Activated gamma-delta T cell treated with Interleukin-2 at 50 U/mL for 16 hours (primary cell): ENCODE results near the gene SCARB1.

Source experiments
- DNase-seq: peaks from one replicate; pipeline ENCODE4 v3.0.0-alpha.2; 2020

Gene SCARB1

DNA sequence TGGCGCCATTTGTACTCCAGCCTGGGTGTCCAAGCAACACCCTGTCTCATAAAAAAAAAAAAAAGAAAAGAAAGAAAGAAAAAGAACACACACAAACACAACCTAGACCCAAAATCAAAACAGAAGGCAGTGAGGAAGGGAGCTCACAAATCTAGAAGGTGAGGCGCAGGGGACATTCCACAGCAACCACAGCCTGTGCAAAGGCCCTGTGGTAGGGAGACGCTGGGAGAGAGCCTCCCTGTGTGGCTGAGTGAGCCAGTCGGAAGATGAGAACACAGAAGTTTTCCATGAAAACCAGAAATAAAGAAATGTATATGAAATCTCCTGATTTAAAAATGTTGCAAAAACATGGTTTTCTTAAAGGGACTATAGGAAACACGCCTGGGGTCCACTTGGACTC lies 44.6 kb downstream of the SCARB1 start:
- no peak for DNase-seq

DNA sequence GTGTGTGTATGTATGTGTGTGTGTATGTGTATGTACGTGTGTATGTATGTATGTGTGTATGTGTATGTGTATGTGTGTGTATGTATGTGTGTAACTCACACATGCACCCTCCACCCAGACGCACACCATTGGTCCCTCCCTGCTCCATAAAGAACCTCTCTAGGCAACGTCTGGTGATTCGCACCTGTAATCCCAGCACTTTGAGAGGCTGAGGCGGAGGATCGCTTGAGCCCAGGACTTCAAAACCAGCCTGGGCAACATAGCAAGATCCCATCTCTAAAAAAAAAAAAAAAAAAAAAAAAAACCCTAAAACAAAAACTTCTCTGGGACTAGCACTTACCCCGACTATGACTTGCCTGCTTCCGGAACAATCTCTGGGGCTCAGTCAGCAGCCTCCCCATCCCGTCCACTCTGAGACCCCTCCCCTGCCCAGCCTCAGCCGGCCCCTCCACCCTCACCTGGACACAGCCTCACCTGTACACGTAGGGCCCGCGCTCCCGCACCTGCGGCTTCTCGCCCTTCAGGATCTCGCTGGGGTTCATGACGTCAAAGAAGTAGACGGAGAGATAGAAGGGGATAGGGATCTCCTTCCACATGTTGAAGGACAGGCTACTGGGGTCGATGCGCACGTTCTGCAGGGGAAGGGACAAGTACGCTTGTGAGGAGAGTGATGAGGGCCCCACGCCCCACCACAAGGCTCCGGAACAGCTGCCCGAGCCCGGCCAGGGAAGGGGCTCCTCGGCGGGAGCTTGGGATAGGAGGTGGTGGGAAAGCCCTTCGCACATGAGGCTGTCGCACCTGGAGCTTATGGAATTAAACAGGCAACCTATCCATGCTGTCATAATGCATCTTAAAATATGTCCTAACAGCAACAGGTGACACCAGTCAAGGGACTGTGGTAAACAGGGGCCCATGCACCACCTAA lies 46.3 kb downstream of the SCARB1 start:
- no peak for DNase-seq

DNA sequence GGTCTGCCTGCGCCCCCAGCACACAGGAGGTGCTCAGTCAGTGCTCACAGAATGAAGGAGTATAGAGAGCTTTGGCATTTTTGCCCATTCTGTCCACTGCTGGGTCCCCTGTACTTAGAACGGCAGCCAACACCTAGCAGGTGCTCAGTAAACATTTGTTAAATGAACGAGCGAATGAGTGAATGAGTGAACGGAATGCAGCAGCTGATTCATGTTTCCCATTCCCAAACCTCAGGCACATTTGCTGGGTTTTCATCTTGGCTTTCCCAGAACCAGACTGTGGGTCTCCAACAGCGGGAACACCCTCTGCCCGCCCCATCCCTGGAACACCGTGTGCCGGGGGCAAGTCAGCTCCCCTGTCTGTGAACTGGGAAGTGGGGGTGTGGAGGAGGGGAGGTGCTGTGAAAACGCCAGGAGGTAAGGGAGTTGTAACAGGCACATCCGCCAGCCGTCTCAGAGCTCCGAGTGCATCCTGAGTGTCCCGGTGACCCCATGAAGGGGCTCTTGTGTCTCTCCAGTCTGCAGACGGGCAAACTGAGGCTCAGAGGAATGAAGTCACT lies 47.3 kb downstream of the SCARB1 start:
- no peak for DNase-seq

DNA sequence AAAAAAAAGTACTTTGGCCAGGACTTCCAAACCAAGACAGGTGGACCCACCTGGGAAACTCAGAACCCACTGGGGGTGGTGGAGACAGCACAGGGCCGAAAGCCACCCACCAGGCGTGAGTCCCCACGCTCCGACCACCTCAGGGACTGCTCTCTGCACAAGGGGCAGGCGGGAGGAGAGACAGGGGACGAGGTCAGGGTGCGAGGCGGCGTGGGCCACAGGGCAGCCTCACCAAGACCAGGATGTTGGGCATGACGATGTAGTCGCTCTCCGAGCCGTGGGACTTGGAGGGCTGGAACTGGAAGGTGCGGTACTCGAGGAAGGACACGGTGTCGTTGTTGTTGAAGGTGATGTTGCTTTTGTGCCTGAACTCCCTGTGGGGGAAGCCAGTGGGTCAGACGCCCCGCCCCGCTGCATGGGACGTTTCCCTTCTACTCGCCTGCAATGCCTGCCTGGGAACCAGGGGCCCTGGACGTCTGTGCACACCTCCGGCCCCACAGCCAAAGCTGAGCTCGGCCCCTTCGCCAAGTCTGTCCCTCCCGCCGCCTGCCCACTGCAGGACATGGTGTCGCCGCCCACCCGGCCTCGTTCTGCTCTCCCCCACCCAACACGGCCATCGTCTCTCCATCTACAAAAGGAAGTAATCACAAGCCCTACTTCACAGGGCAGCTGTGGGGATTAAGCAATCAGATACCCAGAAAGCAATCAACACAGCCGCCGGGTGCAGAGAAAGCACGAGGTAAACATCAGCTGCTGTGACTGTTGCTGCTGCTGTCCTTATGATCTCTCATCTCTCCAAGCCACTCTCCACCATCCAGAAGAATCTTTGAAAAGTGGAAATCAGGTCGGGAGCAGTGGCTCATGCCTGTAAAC lies 48.7 kb downstream of the SCARB1 start:
- DNase-seq: no peak

DNA sequence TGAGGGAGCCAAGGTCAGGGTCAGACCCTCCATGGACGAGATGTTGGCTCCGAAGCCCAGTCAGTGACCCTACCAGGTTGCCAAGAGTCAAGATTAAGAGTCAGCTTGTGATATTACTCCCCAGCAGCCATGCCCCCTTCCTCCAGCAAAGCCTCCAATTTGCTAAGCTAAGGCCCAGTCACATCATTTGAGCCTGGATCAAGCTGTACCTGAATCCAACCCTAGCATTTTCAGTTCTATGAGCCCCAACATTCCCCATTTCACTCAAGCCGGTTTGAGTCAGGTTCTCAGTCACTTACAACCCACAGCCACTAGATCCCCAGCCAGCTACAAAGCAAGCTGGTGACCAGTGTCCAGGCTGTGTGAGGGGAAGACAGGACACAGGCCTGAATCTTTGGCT lies 49.9 kb downstream of the SCARB1 start:
- no peak for DNase-seq

DNA sequence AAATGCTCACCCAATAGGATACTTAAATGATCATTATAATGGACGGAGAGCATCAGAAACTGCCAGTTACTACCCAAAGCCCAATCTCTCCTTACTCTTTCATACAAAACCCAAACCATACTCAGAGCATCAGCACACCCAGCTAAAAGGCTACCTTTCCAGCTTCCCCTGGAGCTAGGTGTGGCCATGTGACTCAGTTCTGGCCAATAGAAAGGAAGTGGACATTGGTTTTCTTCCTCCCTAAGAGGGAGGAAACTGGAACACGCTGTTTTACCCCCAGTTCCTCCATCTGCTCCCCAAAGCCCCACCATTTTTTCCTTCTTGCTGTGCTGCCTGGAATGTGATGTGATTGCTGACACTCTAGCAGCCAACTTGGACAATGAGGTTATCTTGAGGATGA lies 50.7 kb downstream of the SCARB1 start:
- DNase-seq: no peak

DNA sequence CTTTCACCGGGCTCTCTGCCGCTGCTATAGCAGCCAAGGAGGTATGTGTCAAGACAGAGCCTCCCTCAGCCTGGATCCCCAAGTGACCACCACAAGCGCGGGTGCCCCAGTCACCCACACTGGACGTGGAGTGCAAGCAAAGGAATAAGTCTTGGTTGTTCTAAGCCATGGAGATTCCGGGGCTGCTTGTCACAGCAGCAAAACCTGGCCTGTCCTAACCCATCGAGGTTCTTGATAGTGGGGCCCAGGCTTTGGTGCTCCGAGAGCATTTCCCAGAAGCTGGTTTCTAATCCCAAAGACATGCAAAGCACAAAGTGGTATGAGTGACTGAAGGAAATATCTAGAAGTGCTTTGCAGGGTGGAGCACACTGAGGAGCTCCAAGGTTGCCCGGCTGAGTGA lies 51.3 kb downstream of the SCARB1 start:
- no peak for DNase-seq

DNA sequence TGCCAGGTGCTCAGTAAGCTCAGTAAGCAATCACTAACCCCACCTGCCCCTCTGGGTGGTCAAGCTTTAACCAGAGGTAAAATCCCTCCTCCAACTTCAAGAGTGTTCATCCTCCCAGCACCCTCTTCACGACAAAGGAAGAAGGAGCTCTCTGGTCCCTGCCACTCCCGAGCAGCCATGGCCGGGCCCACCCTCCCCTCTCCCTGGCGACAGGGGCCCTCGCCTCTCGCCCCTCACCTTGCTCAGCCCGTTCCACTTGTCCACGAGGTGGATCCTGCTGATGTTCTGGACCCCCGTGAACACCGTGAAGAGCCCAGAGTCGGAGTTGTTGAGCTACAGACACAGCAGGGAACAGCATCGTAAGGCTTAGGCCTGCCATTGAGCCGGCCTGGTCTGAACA lies 52.0 kb downstream of the SCARB1 start:
- DNase-seq: no peak

DNA sequence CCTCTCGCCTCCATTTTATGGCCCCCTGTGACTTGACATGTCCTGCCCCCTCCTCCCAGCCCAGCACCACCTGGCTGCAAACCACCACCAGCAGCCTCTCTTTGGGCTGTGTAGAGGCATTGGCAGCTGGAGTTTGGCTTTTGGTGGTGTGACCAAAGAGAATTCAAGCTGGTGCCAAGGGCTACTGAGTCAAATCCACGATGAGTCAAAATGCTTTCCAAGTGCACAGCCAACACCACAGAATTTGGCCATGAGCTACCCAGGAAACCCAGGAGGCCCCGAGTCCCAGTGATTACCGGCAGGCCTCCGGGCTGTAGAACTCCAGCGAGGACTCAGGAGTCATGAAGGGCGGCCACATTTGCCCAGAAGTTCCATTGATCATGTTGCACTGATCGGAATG lies 53.8 kb downstream of the SCARB1 start:
- no peak for DNase-seq

DNA sequence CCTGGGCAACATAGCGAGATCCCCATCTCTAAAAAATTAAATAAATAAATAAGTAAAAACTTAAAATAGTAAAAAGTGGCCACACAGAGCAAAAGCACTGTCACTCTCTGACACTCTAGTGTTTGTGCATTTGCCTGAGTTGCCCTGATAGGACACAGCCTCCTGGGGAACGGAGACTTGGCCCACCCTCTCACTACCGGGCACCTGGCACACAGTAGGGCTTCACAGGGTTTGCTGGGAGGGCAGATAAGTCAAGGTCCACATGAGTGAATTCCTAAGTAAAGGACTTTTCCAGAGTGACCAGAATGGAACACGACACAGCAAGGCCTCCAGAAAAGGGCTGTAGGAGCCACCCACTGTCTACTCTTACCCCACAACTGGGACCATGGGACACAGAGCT lies 54.3 kb downstream of the SCARB1 start:
- no peak for DNase-seq

DNA sequence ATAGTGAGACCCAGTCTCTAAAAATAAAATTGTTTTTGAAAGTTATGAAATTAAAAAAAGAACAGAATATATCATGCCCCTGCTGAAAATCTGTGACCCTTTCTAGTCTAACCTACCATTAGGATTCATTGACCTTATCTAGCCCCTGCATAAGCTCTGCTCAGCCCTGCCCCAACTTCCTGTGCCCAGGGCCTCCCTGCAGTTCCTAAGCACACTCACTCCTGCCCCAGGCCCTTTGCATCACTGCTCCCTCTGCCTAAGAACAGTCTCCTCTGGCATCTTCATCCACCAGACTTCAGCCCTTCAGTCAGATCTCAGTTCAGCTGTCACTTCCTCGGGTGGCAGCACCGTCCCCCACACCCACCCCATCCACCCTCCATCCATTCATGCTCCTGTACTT lies 55.4 kb downstream of the SCARB1 start:
- DNase-seq: no peak

DNA sequence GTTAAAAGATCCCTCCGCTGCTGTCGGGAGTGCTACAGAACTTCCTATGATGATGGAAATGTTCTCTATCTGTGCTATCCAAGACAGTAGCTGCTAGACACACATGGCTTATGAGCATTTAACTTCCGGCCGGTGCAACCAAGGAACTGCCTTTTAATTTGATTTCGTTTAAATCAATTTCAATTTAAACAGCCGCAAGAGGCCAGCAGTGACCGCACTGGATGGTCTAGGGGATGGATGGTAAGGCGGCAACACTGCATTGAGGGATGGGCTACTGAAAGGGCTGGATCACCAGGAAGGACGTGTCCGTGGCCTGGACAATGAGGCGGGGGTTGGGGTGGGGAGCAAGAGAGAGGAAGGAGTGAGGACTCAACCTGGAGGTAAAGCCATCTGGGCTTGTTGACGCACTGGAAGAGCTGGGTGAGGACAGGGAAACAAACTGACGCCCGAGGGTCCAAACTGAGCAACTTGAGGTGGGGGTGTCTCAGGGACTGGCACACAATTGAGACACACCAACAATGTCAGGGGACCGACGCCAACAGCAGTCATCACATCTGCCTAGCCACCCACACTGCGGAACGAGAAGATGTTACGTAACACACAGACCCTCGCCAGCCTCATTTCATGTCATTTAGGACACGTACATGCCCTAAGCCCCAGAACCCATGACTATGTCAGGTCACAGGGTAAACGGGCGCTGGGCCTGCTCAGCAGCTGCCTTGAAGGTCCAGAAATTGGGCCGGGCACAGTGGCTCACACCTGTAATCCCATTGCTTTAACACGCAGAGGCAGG lies 57.6 kb downstream of the SCARB1 start:
- DNase-seq: no peak

DNA sequence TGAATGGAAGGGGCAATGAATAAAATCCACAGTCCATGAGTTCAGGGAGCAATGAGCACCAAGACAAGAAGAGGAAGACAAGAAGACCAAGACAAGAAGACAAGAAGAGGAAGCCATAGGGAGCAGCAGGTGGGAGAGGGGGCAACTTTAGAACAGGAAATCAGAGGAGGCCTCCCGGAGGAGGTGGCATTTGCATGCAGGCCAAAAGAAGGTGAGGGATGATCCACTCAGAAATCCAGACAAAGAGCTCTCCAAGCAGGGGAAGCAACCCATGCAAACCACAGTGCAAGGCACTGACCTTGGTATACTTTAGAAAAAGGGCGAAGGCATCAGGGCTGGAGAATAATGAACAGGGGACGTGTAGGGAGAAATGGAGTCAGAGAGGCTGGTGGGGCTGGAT lies 58.6 kb downstream of the SCARB1 start:
- no peak for DNase-seq

DNA sequence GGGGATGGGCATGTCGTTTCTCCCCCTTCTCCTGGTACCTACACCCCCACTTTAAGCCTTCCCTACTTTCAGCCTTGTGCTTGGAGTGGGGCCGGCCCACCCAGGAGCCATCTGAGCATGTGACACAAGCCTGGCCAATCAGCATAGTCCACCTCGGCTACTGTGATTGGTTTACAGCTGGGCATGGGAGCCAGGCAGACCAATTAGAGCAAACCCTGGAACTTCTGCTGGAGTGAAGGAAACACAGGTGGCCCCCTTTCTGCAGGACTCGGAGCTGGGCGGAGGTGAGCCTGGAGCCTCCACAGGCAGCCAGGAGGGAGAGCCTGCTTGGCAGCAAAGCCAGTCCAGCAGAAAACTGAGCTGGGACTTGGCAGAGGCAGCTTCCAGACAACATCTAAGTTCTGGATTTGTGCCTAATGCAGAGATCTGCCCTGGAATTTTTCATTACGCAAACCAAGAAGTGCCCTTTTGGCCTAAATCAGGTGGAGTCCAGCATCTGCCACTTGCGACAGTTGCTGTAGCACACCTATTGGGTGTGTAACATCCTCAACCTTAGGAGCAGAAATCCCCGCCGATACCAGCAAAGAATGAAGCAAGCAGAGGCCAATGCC lies 59.5 kb downstream of the SCARB1 start:
- DNase-seq: no peak

DNA sequence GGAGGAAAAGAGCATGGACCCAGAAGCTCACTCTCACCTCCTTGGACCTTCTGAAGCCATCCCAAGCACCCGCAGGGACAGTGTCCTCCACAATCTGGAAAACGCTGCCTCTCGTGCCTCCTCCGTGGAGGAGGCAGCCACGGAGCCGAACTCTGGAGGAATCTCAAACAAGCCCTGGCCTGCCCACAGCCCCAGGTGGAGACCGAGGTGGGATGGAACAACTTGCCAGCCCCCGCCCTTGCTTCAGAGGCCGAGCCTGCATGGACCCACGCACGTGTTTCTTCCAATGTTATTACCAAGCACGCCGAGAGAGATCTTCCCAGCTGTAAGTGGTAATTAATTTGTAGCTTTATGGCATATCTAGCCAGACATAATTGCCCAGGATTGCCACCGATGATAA lies 61.3 kb downstream of the SCARB1 start:
- no peak for DNase-seq

DNA sequence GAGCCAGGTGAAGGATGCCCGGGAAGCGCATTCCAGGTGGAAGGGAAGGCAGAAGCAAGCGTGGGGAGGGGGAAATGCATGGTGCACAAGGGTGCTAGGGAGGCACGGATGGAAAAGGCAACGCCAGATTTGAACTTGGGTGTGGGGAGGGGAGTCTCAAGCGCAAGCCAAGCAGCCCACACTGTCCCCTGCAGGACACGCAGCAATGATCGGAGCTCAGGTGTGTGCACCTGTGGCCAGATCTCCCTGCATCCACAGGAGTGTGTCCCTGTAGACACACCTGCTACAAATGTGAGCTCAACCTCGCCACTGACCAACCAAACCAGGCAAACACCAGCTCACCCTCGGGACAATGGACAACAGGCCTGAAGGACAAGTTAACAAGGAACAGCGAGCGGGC lies 63.2 kb downstream of the SCARB1 start:
- no peak for DNase-seq

DNA sequence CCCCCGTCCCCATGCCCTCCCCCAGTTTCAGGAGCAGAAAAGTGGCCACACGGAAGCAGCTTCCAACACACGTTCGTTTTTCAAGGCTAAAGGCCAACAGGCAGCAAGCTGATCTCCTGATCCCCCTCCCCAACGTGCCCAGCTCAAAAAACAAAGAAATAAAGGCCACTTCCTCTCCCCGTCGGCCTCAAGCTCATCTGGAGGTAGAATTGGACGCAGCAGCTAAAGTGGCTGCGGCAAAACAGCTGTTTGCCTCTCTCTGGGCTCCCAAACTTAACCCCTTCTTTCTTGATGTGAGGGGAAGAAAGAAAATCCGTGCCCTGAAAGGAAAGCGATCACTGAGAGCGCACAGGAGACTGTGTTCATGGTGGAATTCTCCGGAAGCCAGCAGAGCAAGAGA lies 66.3 kb downstream of the SCARB1 start:
- DNase-seq: no peak

DNA sequence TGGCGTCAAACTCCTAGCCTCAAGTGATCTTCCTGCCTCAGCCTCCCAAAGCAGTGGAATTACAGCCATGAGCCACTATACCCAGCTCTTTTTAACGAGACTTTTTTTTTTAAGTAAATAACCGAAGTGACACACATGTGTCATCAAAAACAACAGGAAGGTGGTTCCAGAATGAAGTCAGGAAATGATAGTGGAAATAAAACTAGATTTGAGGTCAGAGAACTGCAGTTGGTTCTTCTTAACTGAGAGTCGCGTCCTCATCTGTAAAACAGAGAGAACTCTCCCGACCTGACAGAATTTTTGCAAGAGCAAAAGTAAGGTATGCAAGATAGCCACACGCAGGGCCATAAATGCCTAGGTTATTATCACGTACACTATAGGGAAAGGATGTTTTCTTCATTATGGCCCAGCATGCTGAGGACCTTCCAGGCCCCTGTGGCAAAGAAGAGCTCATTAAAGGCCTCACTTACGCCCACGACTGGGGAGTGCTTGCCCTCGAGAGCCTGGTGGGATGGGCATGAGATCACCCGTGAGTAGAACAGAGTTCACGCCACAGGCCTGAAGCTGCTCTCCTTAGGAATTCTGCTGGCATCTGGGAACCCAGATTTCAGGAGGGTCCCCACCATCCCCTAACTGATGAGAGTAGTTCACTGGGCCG lies 67.2 kb downstream of the SCARB1 start:
- no peak for DNase-seq

DNA sequence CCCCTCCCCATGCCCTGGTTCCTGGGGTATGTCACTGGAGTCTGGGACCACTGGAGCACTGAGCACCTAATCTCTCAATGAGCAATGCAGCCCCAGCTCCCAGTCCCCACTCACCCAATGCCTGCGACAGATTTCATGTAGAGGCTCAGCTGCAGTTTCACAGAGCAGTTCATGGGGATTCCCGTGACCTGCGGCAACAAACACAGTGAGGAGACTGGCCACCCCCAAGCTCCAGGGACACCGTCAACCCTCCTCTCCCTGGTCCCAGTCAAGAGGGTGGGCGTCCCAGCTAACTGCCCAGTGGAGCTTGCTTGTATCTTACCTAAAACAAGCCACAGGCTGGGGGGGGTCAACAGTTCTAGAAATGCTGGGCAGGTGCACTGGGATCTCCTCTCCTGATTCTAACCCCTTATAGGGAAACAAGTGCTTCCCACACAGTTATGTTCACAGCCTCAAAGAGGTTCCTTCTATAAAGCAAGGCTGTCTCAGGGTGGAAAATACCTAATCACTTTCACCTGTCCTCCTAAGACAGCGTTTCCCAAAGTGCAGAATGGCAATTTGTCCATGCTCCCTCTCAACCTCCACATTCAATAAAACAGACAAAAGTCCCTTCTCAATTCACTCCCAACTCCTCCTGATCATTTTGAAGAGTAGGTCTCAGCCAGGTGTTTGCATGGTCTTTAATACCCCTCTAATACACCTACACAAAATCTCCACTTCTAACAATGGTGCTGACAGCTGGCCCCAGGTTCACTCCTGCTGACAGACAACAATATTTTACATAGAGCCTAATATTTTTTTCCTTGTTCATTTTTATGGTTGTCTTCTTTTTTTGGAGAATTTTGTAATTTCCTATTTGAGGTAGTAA lies 68.3 kb downstream of the SCARB1 start:
- no peak for DNase-seq

DNA sequence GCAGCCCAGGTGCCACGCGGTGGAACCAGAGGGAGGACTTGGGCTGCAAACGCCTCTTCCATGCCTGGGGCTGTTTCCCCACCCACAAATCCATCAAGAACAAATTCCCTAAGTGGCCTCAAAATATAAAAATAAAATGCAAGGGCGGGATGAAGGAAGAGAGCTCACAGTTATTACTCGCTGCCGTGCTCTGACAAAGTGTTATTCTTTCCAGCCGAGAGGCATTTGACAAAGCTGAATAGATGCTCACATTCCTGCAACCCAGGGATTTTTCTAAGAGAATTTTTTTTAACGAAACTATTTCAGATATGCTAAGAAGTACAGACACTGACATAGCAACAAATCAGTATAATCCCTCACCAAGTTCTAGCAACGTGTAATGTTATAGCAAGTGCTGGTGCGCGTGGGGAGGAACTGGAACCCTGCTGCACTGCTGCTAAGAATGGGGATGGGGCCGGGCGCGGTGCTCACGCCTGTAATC lies 70.7 kb downstream of the SCARB1 start:
- no peak for DNase-seq

DNA sequence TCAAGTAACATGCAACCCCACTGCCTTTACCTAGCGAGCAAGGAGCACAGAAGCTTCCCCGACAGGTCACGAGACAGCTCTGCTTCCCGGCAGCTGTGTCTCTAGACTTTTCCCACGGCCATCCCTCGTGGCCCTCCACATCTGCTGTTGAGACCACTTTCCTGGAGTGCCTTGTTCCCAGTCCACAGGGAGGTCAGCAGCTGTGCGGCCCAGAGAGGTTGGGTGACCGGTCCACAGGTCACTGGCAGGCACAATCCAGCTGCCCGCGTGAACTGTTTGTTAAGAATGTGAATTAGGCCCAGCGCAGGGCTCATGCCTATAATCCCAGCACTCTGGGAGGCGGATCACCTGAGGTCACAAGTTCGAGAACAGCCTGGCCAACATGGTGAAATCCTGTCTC lies 71.5 kb downstream of the SCARB1 start:
- DNase-seq: no peak
